HepG2 (cell line): Measurements from ENCODE around the gene MYH10. TPM values are rescaled to one million over a fixed set of nuclear protein-coding genes. Genes with fewer than 3 reads are reported as not detected.

ENCODE experiments used
- ATAC-seq: fragments of 200-7000 bp; cut with Tn5 transposase; 3 replicates; pipeline ENCODE4 v1.9.1; 2020; ENCODE audit warnings: mild to moderate bottlenecking, moderate library complexity
- BruUV-seq: library from RNA; stranded (reverse); fragments of 400-500 nt; replicated peaks from 2 replicates; lab custom pipeline; 2021; lab: Mats Ljungman, UMichigan
- CTCF ChIA-PET: fragments of 300-600 bp; formaldehyde crosslinking; extraction: SDS; loops from one replicate; lab custom pipeline; 2021; ENCODE audit warnings: low total read pairs, inconsistent platforms, low intra/inter-chr PET ratio; lab: Yijun Ruan, JAX
- POLR2A ChIA-PET: fragments of 350-600 bp; sonication (Branson Sonifier 250); formaldehyde crosslinking; loops from one replicate; lab custom pipeline; 2020; ENCODE audit warnings: antibody characterized with exemption, inconsistent platforms; lab: Yijun Ruan, JAX
- DNase-seq: peaks from one replicate; pipeline ENCODE4 v3.0.0-alpha.2; 2015; ENCODE audit warnings: low spot score
- FAIRE-seq: peaks from 3 replicates; lab custom pipeline; 2011; peaks lifted over from hg19 to GRCh38; lab: Jason Lieb, UNC
- H2AFZ ChIP-seq: one replicate; pipeline ENCODE4 v1.6.1; 2011; ENCODE audit warnings: low read length, inconsistent platforms
- H3K27ac ChIP-seq: fragments of 300-600 bp; 3 replicates; pipeline ENCODE4 v1.8.0; 2011; ENCODE audit warnings: mixed run types, mild to moderate bottlenecking, mixed read lengths, low read length, inconsistent platforms; ENCODE audit not compliant: insufficient read depth; ENCODE audit errors: extremely low read length
- H3K27me3 ChIP-seq, 2 experiments: fragments of 200-600 bp in 1 of 2; 2 replicates in 1 of 2; 3 replicates in 1 of 2; pipeline versions ENCODE4 v1.6.0 to v1.8.0; 2011; ENCODE audit warnings: low read length in 2 of 2, mild to moderate bottlenecking in 2 of 2, moderate library complexity in 2 of 2, inconsistent platforms in 1 of 2; ENCODE audit not compliant: insufficient read depth in 2 of 2, control insufficient read depth in 1 of 2
- H3K36me3 ChIP-seq, 2 experiments: fragments of 200-600 bp in 1 of 2; replicated peaks in 1 of 2; 2 replicates in 1 of 2; 3 replicates in 1 of 2; pipeline versions ENCODE4 v1.5.1 to v1.8.0; 2011; ENCODE audit warnings: low read length in 2 of 2, inconsistent platforms in 1 of 2; ENCODE audit not compliant: insufficient read depth in 2 of 2, control insufficient read depth in 1 of 2
- H3K4me1 ChIP-seq: 2 replicates; pipeline ENCODE4 v1.5.1; 2012; ENCODE audit warnings: low read length, inconsistent platforms; ENCODE audit not compliant: insufficient read depth
- H3K4me2 ChIP-seq: 2 replicates; pipeline ENCODE4 v1.6.0; 2011; ENCODE audit warnings: low read depth, low read length, inconsistent platforms
- H3K4me3 ChIP-seq, 3 experiments: fragments of 200-600 bp in 1 of 3; sonication (generic), shearing (Covaris generic) in 1 of 3; replicated peaks in 1 of 3; 2 replicates each; pipeline ENCODE4 v1.5.1; 2011 to 2016; ENCODE audit warnings: low read length in 3 of 3, inconsistent platforms in 2 of 3, low read depth in 2 of 3, mild to moderate bottlenecking in 2 of 3, control low read depth in 1 of 3, mixed read lengths in 1 of 3; ENCODE audit not compliant: insufficient read depth in 1 of 3
- H3K79me2 ChIP-seq: one replicate; pipeline ENCODE4 v1.6.1; 2011; ENCODE audit warnings: low read length, inconsistent platforms; ENCODE audit not compliant: insufficient read depth
- H3K9ac ChIP-seq: 2 replicates; pipeline ENCODE4 v1.6.0; 2011; ENCODE audit warnings: mild to moderate bottlenecking, low read depth, low read length, inconsistent platforms; ENCODE audit not compliant: insufficient read depth
- H3K9me3 ChIP-seq: 2 replicates; pipeline ENCODE4 v1.5.1; 2012; ENCODE audit warnings: mild to moderate bottlenecking, low read length
- H4K20me1 ChIP-seq: 2 replicates; pipeline ENCODE4 v1.6.0; 2011; ENCODE audit warnings: inconsistent platforms, mild to moderate bottlenecking, low read length, moderate library complexity; ENCODE audit not compliant: insufficient read depth
- FOSL2 ChIP-seq: sonication (generic); formaldehyde crosslinking; IDR thresholded peaks from 2 replicates; pipeline ENCODE4 v1.4.0; 2020; ENCODE audit warnings: missing genetic modification reagents
- FOXA3 ChIP-seq: IDR thresholded peaks from 2 replicates; pipeline ENCODE4 v1.6.1; 2016; ENCODE audit warnings: missing genetic modification reagents, missing compliant biosample characterization
- GMEB1 ChIP-seq: sonication (generic); formaldehyde crosslinking; IDR thresholded peaks from 2 replicates; pipeline ENCODE4 v1.5.1; 2020; ENCODE audit warnings: missing genetic modification reagents, mild to moderate bottlenecking, borderline replicate concordance
- GZF1 ChIP-seq: sonication (generic); formaldehyde crosslinking; IDR thresholded peaks from 2 replicates; pipeline ENCODE4 v1.5.1; 2020; ENCODE audit warnings: mild to moderate bottlenecking, missing genetic modification reagents
- HES4 ChIP-seq: sonication (generic); formaldehyde crosslinking; IDR thresholded peaks from 2 replicates; pipeline ENCODE4 v1.9.0; 2021; ENCODE audit warnings: mild to moderate bottlenecking, missing genetic modification reagents, borderline replicate concordance
- HNRNPL ChIP-seq: fragments of 200-400 bp; formaldehyde crosslinking; IDR thresholded peaks from 2 replicates; pipeline ENCODE4 v1.6.1; 2017; ENCODE audit warnings: mild to moderate bottlenecking, low read depth, low read length
- KLF6 ChIP-seq: IDR thresholded peaks from 2 replicates; pipeline ENCODE4 v1.8.0; 2016; ENCODE audit warnings: missing biosample characterization, missing genetic modification reagents
- PCBP2 ChIP-seq: fragments of 200-400 bp; formaldehyde crosslinking; optimal IDR thresholded peaks from 2 replicates; pipeline ENCODE3; 2018; ENCODE audit warnings: low read length, low read depth; ENCODE audit not compliant: poor library complexity, severe bottlenecking
- SCMH1 ChIP-seq: sonication (generic); formaldehyde crosslinking; IDR thresholded peaks from 2 replicates; pipeline ENCODE4 v1.9.0; 2021; ENCODE audit warnings: missing genetic modification reagents, mild to moderate bottlenecking, borderline replicate concordance
- ZFX ChIP-seq: sonication (generic); formaldehyde crosslinking; IDR thresholded peaks from 2 replicates; pipeline ENCODE4 v1.4.0; 2020; ENCODE audit warnings: mild to moderate bottlenecking, low read depth, missing genetic modification reagents, moderate library complexity
- ZNF652 ChIP-seq: IDR thresholded peaks from 2 replicates; pipeline ENCODE4 v1.6.1; 2016; ENCODE audit warnings: low read depth, borderline replicate concordance
- ZNF792 ChIP-seq: IDR thresholded peaks from 2 replicates; pipeline ENCODE4 v1.6.1; 2016
- ZNF878 ChIP-seq: sonication (generic); formaldehyde crosslinking; IDR thresholded peaks from 2 replicates; pipeline ENCODE4 v1.8.1; 2023; ENCODE audit warnings: mild to moderate bottlenecking, missing genetic modification reagents, moderate library complexity
- WGBS: methylation state at CpG from one replicate; pipeline ENCODE4 v1.1.6; 2017; ENCODE audit warnings: low lambda C conversion rate; 5-methylcytosine and 5-hydroxymethylcytosine counted together
- in situ Hi-C: cut with HindIII; loops from 2 replicates; pipeline ENCODE4 v1.10.0; 2017; ENCODE audit warnings: low pct_unique_long_range_greater_than_20kb; ENCODE audit not compliant: extremely low pct_ligation_motif_present
- intact Hi-C: fragments of 100-400 bp; cut with micrococcal nuclease; formaldehyde crosslinking; loops from one replicate; pipeline ENCODE4 v1.10.0; 2022; ENCODE audit not compliant: unreplicated experiment
- polyA plus RNA-seq, 8 experiments: library from polyadenylated mRNA; depleted of rRNA in 3 of 8; stranded (reverse) in 7 of 8; unstranded in 1 of 8; fragments of >200 nt; fragmentation: Illumina TruSeq in 4 of 8; extraction: Trizol in 4 of 8; gene quantifications; 2 replicates each; pipeline versions ENCODE4 v1.2.1 to v1.2.3, GENCODE V29; 2011 to 2016; ENCODE audit warnings: low read depth in 4 of 8, missing spikeins in 1 of 8, mixed read lengths in 1 of 8; ENCODE audit not compliant: insufficient read depth in 1 of 8
- total RNA-seq, 5 experiments: library from RNA; depleted of rRNA; stranded (reverse); fragments of >200 nt; fragmentation: Illumina TruSeq; extraction: Trizol; gene quantifications; 2 replicates each; pipeline ENCODE4 v1.2.3, GENCODE V29; 2016; ENCODE audit warnings: low read depth in 1 of 5
- TF ChIP-seq, protein P1 (sequence below): sonication (generic); formaldehyde crosslinking; IDR thresholded peaks from 2 replicates; pipeline ENCODE4 v1.8.0; 2022; ENCODE audit warnings: mild to moderate bottlenecking, missing genetic modification reagents; ENCODE audit not compliant: insufficient replicate concordance
- TF ChIP-seq, protein P2 (sequence below): sonication (generic); formaldehyde crosslinking; IDR thresholded peaks from 2 replicates; pipeline ENCODE4 v1.8.1; 2023; ENCODE audit warnings: mild to moderate bottlenecking, missing genetic modification reagents

MYH10 gene
- total and polyA plus RNA-seq, 2 of the 13 experiments (the other 11 are each of a cell fraction or from before 2014, with no cell fraction given) = 43.4 to 68.6 TPM

- TF ChIP-seq GMEB1 (CRISPR knock-in tag) (no peak), SCMH1 (CRISPR knock-in tag) (no peak)
Observed at GRCh38 chr17:8621585-8621984, 8.9 kb downstream of the MYH10 start (continued).

DNA sequence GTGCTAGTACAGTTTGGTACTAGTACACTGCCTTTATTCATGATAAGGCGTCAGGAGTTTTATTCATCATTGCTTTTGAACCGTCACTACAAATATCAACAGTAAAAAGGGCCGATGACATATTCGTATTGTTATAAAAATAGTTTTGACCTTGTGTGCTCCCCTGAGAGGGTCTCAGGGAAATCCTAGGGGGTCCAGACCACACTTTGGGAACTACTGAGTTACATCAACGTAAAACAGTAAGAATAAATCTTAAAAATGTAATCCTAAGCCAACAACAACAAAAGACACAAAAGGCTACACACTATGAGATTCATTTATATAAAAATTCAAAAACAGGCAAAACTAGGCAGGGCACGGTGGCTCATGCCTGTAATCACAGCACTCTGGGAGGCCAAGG lies 11.2 kb downstream of the MYH10 start:
- H3K4me2 ChIP-seq = no peak overlapping the region
- ChIA-PET CTCF (no interaction called here), POLR2A (no interaction called here)
- peaks cover 95% of the 10 kb centered on the region for H3K79me2 ChIP-seq
- 97% methylated on average over 6 of the region's 6 CpGs for WGBS
- in situ Hi-C loops = no loop called here
- H3K27ac ChIP-seq = no peak overlapping the region
- no TSS peak for BruUV-seq
- no peaks in the 10 kb centered on the region for H3K27me3 ChIP-seq
- peaks cover 7% of the 10 kb centered on the region for H4K20me1 ChIP-seq
- H2AFZ ChIP-seq = no peak overlapping the region
- TF ChIP-seq, protein P1, sequence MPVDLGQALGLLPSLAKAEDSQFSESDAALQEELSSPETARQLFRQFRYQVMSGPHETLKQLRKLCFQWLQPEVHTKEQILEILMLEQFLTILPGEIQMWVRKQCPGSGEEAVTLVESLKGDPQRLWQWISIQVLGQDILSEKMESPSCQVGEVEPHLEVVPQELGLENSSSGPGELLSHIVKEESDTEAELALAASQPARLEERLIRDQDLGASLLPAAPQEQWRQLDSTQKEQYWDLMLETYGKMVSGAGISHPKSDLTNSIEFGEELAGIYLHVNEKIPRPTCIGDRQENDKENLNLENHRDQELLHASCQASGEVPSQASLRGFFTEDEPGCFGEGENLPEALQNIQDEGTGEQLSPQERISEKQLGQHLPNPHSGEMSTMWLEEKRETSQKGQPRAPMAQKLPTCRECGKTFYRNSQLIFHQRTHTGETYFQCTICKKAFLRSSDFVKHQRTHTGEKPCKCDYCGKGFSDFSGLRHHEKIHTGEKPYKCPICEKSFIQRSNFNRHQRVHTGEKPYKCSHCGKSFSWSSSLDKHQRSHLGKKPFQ = no peak
- no peak for TF ChIP-seq ZNF878
- TF ChIP-seq, protein P2, sequence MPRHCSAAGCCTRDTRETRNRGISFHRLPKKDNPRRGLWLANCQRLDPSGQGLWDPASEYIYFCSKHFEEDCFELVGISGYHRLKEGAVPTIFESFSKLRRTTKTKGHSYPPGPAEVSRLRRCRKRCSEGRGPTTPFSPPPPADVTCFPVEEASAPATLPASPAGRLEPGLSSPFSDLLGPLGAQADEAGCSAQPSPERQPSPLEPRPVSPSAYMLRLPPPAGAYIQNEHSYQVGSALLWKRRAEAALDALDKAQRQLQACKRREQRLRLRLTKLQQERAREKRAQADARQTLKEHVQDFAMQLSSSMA (CRISPR knock-in tag) = no peak
- TF ChIP-seq ZNF652 (CRISPR knock-in tag) = no peak
- no peak for TF ChIP-seq HNRNPL
- TF ChIP-seq ZFX (CRISPR knock-in tag) = no peak
- no peak for TF ChIP-seq KLF6 (CRISPR knock-in tag)
- TF ChIP-seq FOSL2 = no peak
- no peak for TF ChIP-seq HES4
- TF ChIP-seq PCBP2 = no peak
- TF ChIP-seq GZF1 (CRISPR knock-in tag) = no peak
- no peak for TF ChIP-seq ZNF792 (CRISPR knock-in tag)
- TF ChIP-seq FOXA3 (CRISPR knock-in tag) = no peak
- no peak for FAIRE-seq
- no peak for DNase-seq
- H3K4me1 ChIP-seq = peaks cover 11% of the 10 kb centered on the region; the same call in 1 of the 2 replicates
- H3K9ac ChIP-seq = no peak overlapping the region
- no peaks in the 10 kb centered on the region for H3K9me3 ChIP-seq
- peaks cover 9 to 37% of the 10 kb centered on the region in 2 experiments for H3K36me3 ChIP-seq
- H3K4me3 ChIP-seq = no peak overlapping the region
- intact Hi-C loops = no loop called here
- no peak for ATAC-seq
